NOMO-1 treated with dmso at 0.1 percent for 144 hours (cell line): ENCODE measurements around the gene GPC3.
"Not testable (repeated sequence)": the region's sequence is repeated elsewhere in the genome, so short reads cannot be mapped to it uniquely, and the experiment has no call there.

ENCODE experiments used
- DNase-seq: peaks from one replicate; lab custom pipeline; 2025; ENCODE audit not compliant: unreplicated experiment; lab: John Stamatoyannopoulos, UW

Gene GPC3

DNA sequence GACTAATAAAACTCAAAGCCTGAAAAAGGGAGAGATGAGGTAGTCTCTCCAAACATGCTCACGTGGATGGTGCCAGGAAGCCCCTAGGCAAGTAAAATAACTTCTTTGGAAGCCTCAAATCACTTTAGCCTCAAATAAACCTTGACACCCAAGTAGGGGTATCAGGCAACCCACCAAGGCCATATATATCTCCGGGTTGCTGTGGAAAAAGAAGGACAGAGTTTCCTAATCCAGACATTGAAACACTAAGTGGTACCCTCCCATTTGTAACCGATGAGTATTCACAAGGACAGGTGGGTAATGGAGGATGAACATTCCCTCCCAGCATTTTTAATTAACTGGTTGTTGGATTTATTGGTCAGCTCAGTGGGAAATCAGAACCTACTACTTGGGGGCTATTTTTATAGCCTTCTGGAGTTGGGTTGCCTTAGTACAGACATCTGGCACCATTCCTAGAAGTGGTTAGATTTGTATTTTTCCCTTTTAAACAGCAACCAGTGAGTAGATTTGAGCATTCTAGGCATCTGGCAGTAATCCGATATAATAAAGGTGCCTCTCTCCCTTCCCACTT, 87.7 kb downstream of the GPC3 start:
- no peak for DNase-seq

GRCh38 chrX:133892337-133892736, 93.1 kb downstream of the GPC3 start:
- DNase-seq, result no peak

DNA sequence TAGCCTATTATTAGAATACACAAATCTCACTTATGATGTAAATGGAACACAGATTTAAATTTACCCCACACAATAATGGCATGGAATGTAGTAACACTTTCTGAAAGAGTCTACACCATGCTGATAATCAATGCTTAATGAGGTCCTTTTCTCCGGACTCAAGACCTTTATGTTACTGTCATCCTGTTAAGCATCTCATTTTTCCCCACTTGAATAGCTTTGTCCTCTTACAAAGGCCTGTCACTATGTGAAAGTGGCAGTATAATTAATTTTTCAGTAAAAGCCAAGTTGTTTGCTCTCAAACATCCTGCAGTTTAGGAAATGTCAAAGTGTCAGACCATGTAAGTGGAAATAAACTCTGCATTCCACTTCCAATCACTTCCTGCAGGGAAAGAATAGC, 96.4 kb downstream of the GPC3 start:
- no peak for DNase-seq

DNA sequence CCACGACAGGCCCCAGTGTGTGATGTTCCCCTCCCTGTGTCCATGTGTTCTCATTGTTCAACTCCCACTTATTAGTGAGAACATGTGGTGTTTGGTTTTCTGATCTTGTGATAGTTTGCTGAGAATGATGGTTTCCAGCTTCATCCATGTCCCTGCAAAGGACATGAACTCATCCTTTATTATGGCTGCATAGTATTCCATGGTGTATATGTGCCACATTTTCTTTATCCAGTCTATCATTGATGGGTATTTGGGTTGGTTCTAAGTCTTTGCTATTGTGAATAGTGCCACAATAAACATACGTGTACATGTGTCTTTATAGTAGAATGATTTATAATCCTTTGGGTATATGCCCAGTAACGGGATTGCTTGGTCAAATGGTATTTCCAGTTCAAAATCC, 97.3 kb downstream of the GPC3 start:
- not testable (repeated sequence) for DNase-seq

- DNase-seq, result no peak
These were observed 100.7 kb downstream of the GPC3 start for GRCh38 chrX:133884430-133885394.

DNA sequence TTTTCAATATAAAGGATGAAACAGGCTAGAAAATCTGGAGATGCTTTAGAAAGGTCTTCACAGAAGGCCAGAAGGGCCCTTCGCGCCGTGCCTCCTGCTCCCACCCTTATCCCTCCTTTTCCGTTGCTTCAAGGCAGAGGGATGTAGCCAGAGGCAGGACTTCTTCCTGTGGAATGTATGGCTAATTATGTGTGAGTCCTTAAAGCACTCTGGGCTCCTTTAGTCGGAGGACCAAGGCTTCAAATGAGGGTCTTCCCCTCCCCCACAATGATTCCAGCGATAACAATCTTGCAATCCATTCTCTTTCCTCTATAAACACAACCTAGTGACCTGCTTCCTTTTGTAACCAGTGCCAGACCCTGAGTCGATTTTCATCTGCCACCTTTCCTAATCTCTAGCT, 103.5 kb downstream of the GPC3 start:
- DNase-seq, result no peak

DNA sequence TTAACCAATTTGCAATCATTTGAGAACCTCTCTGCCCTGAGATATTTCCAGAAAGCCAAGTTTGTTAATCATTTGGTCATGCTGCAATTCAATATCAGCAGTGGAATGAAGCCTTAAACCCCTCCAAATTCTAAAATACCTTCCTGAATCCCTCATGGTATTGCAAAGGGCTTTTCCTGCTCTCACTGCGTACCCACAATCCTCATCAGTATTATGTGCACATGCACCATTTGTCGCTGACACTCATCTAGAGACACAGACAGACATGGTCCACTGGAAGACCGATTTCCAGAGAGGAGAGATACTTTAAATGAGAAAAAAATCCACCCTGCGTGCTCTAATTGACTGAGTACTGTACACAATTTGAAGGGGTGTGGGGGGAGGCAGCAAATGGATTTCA, 104.4 kb downstream of the GPC3 start:
- DNase-seq, result no peak

DNA sequence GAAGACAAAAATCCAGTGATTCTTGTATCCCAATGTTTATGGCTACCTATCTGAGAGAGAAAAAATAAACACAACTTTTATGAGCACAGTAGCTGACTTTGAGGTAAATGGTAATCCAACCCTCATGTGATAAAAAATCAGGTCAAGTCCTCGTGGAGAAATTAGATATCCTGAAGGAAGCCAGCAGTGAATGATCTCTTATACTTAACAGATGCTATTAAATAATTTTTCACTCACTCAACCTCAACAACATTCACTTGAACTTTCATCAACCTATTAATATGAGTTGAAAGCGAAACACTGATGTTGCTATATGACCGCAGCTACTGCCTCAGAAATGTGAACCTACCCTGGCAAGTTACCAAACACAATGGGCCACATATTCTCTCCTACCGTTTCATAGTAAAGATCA, 105.4 kb downstream of the GPC3 start:
- no peak for DNase-seq

GRCh38 chrX:133878710-133879109, 106.7 kb downstream of the GPC3 start:
- DNase-seq, result no peak

- no peak for DNase-seq
These were observed 108.7 kb downstream of the GPC3 start for GRCh38 chrX:133876646-133877045.

- DNase-seq, result no peak
These were observed 116.1 kb downstream of the GPC3 start for GRCh38 chrX:133869270-133869669.

- DNase-seq, result no peak
These were observed 116.7 kb downstream of the GPC3 start for GRCh38 chrX:133868682-133869081.

- no peak for DNase-seq
These were observed 117.1 kb downstream of the GPC3 start for GRCh38 chrX:133868250-133868649.

- DNase-seq, result no peak
These were observed 119.5 kb downstream of the GPC3 start for GRCh38 chrX:133865761-133866471.

DNA sequence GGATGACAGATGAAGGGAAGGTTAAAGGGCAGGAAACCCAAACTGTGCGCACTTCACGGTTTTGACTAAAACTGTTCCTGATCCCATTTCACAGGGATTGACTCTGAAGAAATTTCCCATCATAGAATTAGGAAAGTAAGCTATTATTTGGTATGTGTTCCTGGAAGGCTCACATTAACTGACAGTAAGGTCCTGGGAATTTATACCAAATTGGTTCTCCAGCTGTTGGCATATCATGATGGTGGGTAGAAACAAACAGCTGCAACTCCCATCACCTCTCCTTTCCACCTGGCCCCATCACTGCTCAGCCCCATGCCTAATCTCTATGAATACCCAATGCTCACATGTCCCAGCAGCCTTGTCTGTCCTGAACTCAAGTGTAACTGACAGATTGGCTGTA, 121.2 kb downstream of the GPC3 start:
- no peak for DNase-seq

DNA sequence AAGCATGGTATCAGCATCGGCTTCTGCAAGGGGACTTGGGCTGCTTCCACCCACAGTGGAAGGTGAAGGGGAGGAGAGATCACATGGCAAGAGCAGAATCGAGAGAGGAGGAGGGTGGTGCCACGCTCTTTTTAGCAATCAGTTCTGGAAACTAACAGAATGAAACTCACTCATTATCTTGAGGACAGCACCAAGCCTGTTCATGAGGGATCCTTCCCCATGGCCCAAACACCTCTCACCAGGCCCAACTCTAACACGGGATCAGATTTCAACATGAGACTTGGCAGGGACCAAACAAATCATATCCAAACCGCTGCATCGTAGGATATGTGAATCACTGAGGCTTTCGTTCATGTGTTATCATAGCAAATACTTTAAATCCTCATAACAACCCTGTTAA, 125.5 kb downstream of the GPC3 start:
- no peak for DNase-seq

- DNase-seq, result no peak
These were observed 126.1 kb downstream of the GPC3 start for GRCh38 chrX:133859336-133859735.

DNA sequence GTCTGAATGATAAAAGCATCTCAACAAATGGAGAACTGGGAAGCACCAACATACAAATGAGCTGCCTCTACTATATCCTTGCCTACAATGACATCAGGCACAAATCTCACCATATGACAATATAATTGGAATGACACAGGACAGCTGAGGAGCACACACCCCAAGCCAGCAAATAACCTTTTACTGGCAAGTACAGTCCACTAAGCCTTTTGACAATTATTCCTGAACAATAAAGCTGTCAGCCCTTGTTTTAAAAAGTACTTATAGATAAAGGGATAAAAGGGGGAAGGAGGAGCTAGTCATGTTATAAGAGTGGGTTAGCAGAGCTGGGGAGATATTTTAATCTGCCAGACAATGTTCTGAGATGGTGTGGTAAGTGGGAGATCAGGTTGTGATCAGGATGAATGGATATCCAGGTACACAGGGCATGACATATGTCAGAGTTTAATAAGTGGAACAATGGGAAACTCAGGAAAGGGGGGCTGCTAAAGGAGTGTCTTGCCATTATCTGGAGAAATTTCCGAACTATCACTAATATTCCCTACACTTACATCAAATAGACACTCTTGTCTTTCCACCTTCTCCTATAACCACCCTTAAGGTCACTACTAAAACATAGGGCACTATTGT, 127.6 kb downstream of the GPC3 start:
- DNase-seq, result no peak

- no peak for DNase-seq
These were observed 128.6 kb downstream of the GPC3 start for GRCh38 chrX:133856819-133857218.

GRCh38 chrX:133854290-133854689, 131.1 kb downstream of the GPC3 start:
- DNase-seq, result no peak

GRCh38 chrX:133852837-133853356, 132.5 kb downstream of the GPC3 start:
- DNase-seq, result no peak
